H9 (cell line): ENCODE measurements around the gene CKS1B. TPM values are rescaled to one million over a fixed set of nuclear protein-coding genes. Genes with fewer than 3 reads are reported as not detected.

Experiments used
- DNase-seq: peaks from one replicate; pipeline ENCODE4 v3.0.0-alpha.2; 2017
- H2AFZ ChIP-seq: one replicate; pipeline ENCODE4 v1.6.1; 2013; ENCODE audit warnings: mild to moderate bottlenecking, low read length, control low read depth, moderate library complexity
- H2AK5ac ChIP-seq: 2 replicates; pipeline ENCODE4 v1.6.1; 2013; ENCODE audit warnings: low read length, control low read depth, mixed read lengths; ENCODE audit not compliant: insufficient read length
- H2BK120ac ChIP-seq: one replicate; pipeline ENCODE4 v1.6.1; 2013; ENCODE audit warnings: low read depth, mild to moderate bottlenecking, low read length, control low read depth, inconsistent platforms; ENCODE audit not compliant: poor library complexity, severe bottlenecking
- H2BK12ac ChIP-seq: 2 replicates; pipeline ENCODE4 v1.6.1; 2013; ENCODE audit warnings: low read length, control low read depth, mixed read lengths, low read depth; ENCODE audit not compliant: insufficient read length
- H2BK15ac ChIP-seq: 2 replicates; pipeline ENCODE4 v1.6.1; 2013; ENCODE audit warnings: low read depth, low read length, control low read depth
- H2BK20ac ChIP-seq: one replicate; pipeline ENCODE4 v1.6.1; 2013; ENCODE audit warnings: low read depth, mild to moderate bottlenecking, low read length, control low read depth, inconsistent platforms; ENCODE audit not compliant: poor library complexity, severe bottlenecking
- H2BK5ac ChIP-seq: 2 replicates; pipeline ENCODE4 v1.6.1; 2013; ENCODE audit warnings: low read length, control low read depth, mixed read lengths; ENCODE audit not compliant: insufficient read length
- H3K14ac ChIP-seq: 2 replicates; pipeline ENCODE4 v1.6.1; 2013; ENCODE audit warnings: low read length, control low read depth; ENCODE audit not compliant: insufficient read depth
- H3K18ac ChIP-seq: 2 replicates; pipeline ENCODE4 v1.6.1; 2013; ENCODE audit warnings: low read depth, mild to moderate bottlenecking, mixed read lengths, low read length, control low read depth; ENCODE audit not compliant: insufficient read length
- H3K23ac ChIP-seq: 2 replicates; pipeline ENCODE4 v1.6.1; 2013; ENCODE audit warnings: low read length, control low read depth, mixed read lengths, low read depth; ENCODE audit not compliant: insufficient read length
- H3K23me2 ChIP-seq: 2 replicates; pipeline ENCODE4 v1.6.1; 2013; ENCODE audit warnings: low read depth, mild to moderate bottlenecking, mixed read lengths, low read length, control low read depth; ENCODE audit not compliant: insufficient read length, poor library complexity, severe bottlenecking
- H3K27ac ChIP-seq: 2 replicates; pipeline ENCODE4 v1.5.1; 2013; ENCODE audit warnings: low read length, control low read depth, mixed read lengths, low read depth; ENCODE audit not compliant: insufficient read length
- H3K27me3 ChIP-seq: 2 replicates; pipeline ENCODE4 v1.6.1; 2013; ENCODE audit warnings: low read length, control low read depth, inconsistent platforms; ENCODE audit not compliant: insufficient read depth
- H3K4ac ChIP-seq: 2 replicates; pipeline ENCODE4 v1.6.1; 2013; ENCODE audit warnings: low read depth, mild to moderate bottlenecking, control low read depth, inconsistent platforms, low read length, moderate library complexity
- H3K4me1 ChIP-seq: 2 replicates; pipeline ENCODE4 v1.6.1; 2013; ENCODE audit warnings: low read length, control low read depth, inconsistent platforms; ENCODE audit not compliant: insufficient read depth
- H3K4me2 ChIP-seq: 2 replicates; pipeline ENCODE4 v1.6.1; 2013; ENCODE audit warnings: low read length, control low read depth, mixed read lengths; ENCODE audit not compliant: insufficient read length, insufficient read depth
- H3K56ac ChIP-seq: 2 replicates; pipeline ENCODE4 v1.6.1; 2013; ENCODE audit warnings: low read depth, mild to moderate bottlenecking, mixed read lengths, low read length, control low read depth; ENCODE audit not compliant: insufficient read length
- H3K79me1 ChIP-seq: 2 replicates; pipeline ENCODE4 v1.6.1; 2013; ENCODE audit warnings: low read depth, mild to moderate bottlenecking, moderate library complexity, low read length, control low read depth, inconsistent platforms; ENCODE audit not compliant: insufficient read depth, poor library complexity, severe bottlenecking
- H3K79me2 ChIP-seq: 2 replicates; pipeline ENCODE4 v1.6.1; 2013; ENCODE audit warnings: low read length, control low read depth, inconsistent platforms; ENCODE audit not compliant: insufficient read depth
- H3K9ac ChIP-seq: 2 replicates; pipeline ENCODE4 v1.6.1; 2013; ENCODE audit warnings: low read length, control low read depth, mixed read lengths; ENCODE audit not compliant: insufficient read length; ENCODE audit errors: extremely low read depth
- H3K9me3 ChIP-seq: one replicate; pipeline ENCODE4 v1.6.1; 2013; ENCODE audit warnings: low read depth, low read length, inconsistent platforms; ENCODE audit not compliant: control insufficient read depth
- H3T11ph ChIP-seq: one replicate; pipeline ENCODE4 v1.6.1; 2013; ENCODE audit warnings: mild to moderate bottlenecking, low read length, control low read depth, inconsistent platforms
- H4K20me1 ChIP-seq: one replicate; pipeline ENCODE4 v1.6.1; 2013; ENCODE audit not compliant: control insufficient read depth, insufficient read length, insufficient read depth
- H4K5ac ChIP-seq: 2 replicates; pipeline ENCODE4 v1.6.1; 2013; ENCODE audit warnings: low read depth, mild to moderate bottlenecking, mixed read lengths, low read length, control low read depth; ENCODE audit not compliant: insufficient read length
- H4K8ac ChIP-seq: replicated peaks from 2 replicates; pipeline ENCODE4 v1.6.1; 2013; ENCODE audit warnings: low read length, control low read depth, mixed read lengths, low read depth; ENCODE audit not compliant: insufficient read length
- H4K91ac ChIP-seq: 2 replicates; pipeline ENCODE4 v1.6.1; 2013; ENCODE audit warnings: low read depth, mild to moderate bottlenecking, moderate library complexity, mixed read lengths, low read length, control low read depth; ENCODE audit not compliant: insufficient read length
- H3K27ac Mint-ChIP-seq, 3 experiments: 2 replicates in 2 of 3; 3 replicates in 1 of 3; pipeline ENCODE4 v1.8.0; 2020 to 2021; ENCODE audit warnings: mixed read lengths in 3 of 3, mild to moderate bottlenecking in 1 of 3, moderate library complexity in 1 of 3
- H3K27me3 Mint-ChIP-seq: 2 replicates; pipeline ENCODE4 v1.8.0; 2021; ENCODE audit warnings: low read depth, mild to moderate bottlenecking, moderate library complexity, mixed read lengths
- H3K36me3 Mint-ChIP-seq, 3 experiments: 2 replicates in 2 of 3; 3 replicates in 1 of 3; pipeline ENCODE4 v1.8.0; 2020 to 2021; ENCODE audit warnings: low read depth in 3 of 3, mixed read lengths in 3 of 3; ENCODE audit not compliant: insufficient read depth in 1 of 3
- H3K4me1 Mint-ChIP-seq, 2 experiments: 2 replicates each; pipeline ENCODE4 v1.8.0; 2020; ENCODE audit warnings: mixed read lengths in 2 of 2
- H3K4me3 Mint-ChIP-seq, 2 experiments: 2 replicates in 1 of 2; 3 replicates in 1 of 2; pipeline ENCODE4 v1.8.0; 2020 to 2021; ENCODE audit warnings: mild to moderate bottlenecking in 2 of 2, mixed read lengths in 2 of 2, moderate library complexity in 1 of 2
- H3K9me3 Mint-ChIP-seq, 2 experiments: 2 replicates in 1 of 2; 3 replicates in 1 of 2; pipeline ENCODE4 v1.8.0; 2020; ENCODE audit warnings: mild to moderate bottlenecking in 2 of 2, mixed read lengths in 2 of 2, moderate library complexity in 1 of 2
- CTCF ChIP-seq: fragments of 200-600 bp; sonication (generic); conservative IDR thresholded peaks from 3 replicates; pipeline ENCODE4 v1.8.0; 2021; ENCODE audit warnings: antibody characterized with exemption, mild to moderate bottlenecking
- WGBS: extraction: QIAGEN DNeasy Blood & Tissue Kit; methylation state at CpG from one replicate; pipeline ENCODE4 v1.1.7; 2013; ENCODE audit warnings: missing lambda C conversion rate, low lambda C conversion rate, mixed read lengths; ENCODE audit not compliant: insufficient read length; ENCODE audit errors: extremely low coverage; 5-methylcytosine and 5-hydroxymethylcytosine counted together
- microRNA-seq: library from miRNA; unstranded; fragments of <30 nt; microRNA quantifications from one replicate; pipeline ENCODE4, GENCODE V29; 2020; ENCODE audit warnings: borderline microRNAs expressed
- total RNA-seq: library from RNA; stranded (reverse); gene quantifications from 2 replicates; pipeline ENCODE4 v1.2.1, GENCODE V29; 2021

Gene CKS1B
- total RNA-seq, 1 experiment from 2014 or later, result 279 TPM

GRCh38 chr1:155026588-155026987 is 52.1 kb downstream of the CKS1B start:
- Histone ChIP-seq H4K20me1 (no peaks in the 10 kb centered on the region), H2AFZ (no peak overlapping the region), H4K5ac (no peak overlapping the region), H2BK15ac (no peak overlapping the region), H3K4me1 (no peaks in the 10 kb centered on the region), H3K23ac (no peak overlapping the region), H3K23me2 (no peaks in the 10 kb centered on the region), H3K27ac (no peak overlapping the region), H3K4me2 (no peak overlapping the region), H2BK12ac (no peak overlapping the region), H3T11ph (no peak overlapping the region), H3K4ac (no peak overlapping the region), H2BK20ac (no peak overlapping the region), H3K27me3 (no peaks in the 10 kb centered on the region), H4K91ac (no peak overlapping the region), H3K9me3 (no peaks in the 10 kb centered on the region), H3K79me2 (no peaks in the 10 kb centered on the region), H3K9ac (no peak overlapping the region), H3K14ac (no peak overlapping the region; the same call in 1 of the 2 replicates), H3K56ac (no peak overlapping the region), H2AK5ac (no peak overlapping the region), H3K79me1 (no peaks in the 10 kb centered on the region), H2BK5ac (no peak overlapping the region), H3K18ac (no peak overlapping the region), H4K8ac (no peak overlapping the region), H2BK120ac (no peak overlapping the region)
- no peak overlapping the region for H3K27ac Mint-ChIP-seq
- no peak overlapping the region for H3K4me3 Mint-ChIP-seq
- no CpG with 5 or more reads among the region's 6 CpGs for WGBS
- DNase-seq, result no peak
- H3K36me3 Mint-ChIP-seq, result no peaks in the 10 kb centered on the region
- H3K9me3 Mint-ChIP-seq, result no peaks in the 10 kb centered on the region
- peaks cover 4 to 23% of the 10 kb centered on the region in 2 experiments for H3K4me1 Mint-ChIP-seq
- TF ChIP-seq CTCF, result no peak
- peaks cover 17% of the 10 kb centered on the region for H3K27me3 Mint-ChIP-seq

Small RNA genes within 50 kb of the gene (microRNA-seq; reads per million reads assigned to microRNA genes)
- not detected for gene MIR4258

Other genes starting within 250 kb of the CKS1B start
- gene KCNN3, start 104.4 kb upstream of the CKS1B start, total RNA-seq, result 0.83 TPM in 2 replicates
- gene PMVK, start 38.0 kb upstream of the CKS1B start, total RNA-seq, result 26.3 and 30.2 TPM in 2 replicates
- gene PBXIP1, start 18.6 kb upstream of the CKS1B start, total RNA-seq, result 21.6 and 22.5 TPM in 2 replicates
- 38.7 and 39.5 TPM in 2 replicates for gene PYGO2, start 12.9 kb upstream of the CKS1B start, total RNA-seq
- 168 and 173 TPM in 2 replicates for gene SHC1, start 3.9 kb upstream of the CKS1B start, total RNA-seq
- gene FLAD1, start 8.7 kb downstream of the CKS1B start, total RNA-seq, result 97.0 and 102 TPM in 2 replicates
- gene LENEP, start 18.9 kb downstream of the CKS1B start, total RNA-seq, result 1.4 and 2.8 TPM in 2 replicates
- 33.5 and 38.3 TPM in 2 replicates for gene ZBTB7B, start 28.1 kb downstream of the CKS1B start, total RNA-seq
- 0.35 and 0.44 TPM in 2 replicates for gene DCST2, start 59.1 kb downstream of the CKS1B start, total RNA-seq
- not detected in 2 replicates for gene DCST1, start 59.1 kb downstream of the CKS1B start, total RNA-seq
- gene ADAM15, start 76.6 kb downstream of the CKS1B start, total RNA-seq, result 29.6 and 30.6 TPM in 2 replicates
- gene EFNA4, start 89.1 kb downstream of the CKS1B start, total RNA-seq, result 11.7 and 11.8 TPM in 2 replicates
- 3.9 and 4.6 TPM in 2 replicates for gene EFNA3, start 104.2 kb downstream of the CKS1B start, total RNA-seq
- 1.4 and 1.9 TPM in 2 replicates for gene EFNA1, start 153.2 kb downstream of the CKS1B start, total RNA-seq
- 24.9 and 26.0 TPM in 2 replicates for gene SLC50A1, start 161.2 kb downstream of the CKS1B start, total RNA-seq
- gene DPM3, start 165.8 kb downstream of the CKS1B start, total RNA-seq, result 47.4 and 48.5 TPM in 2 replicates
- gene KRTCAP2, start 198.6 kb downstream of the CKS1B start, total RNA-seq, result 149 and 152 TPM in 2 replicates
- 16.5 and 18.4 TPM in 2 replicates for gene TRIM46, start 199.2 kb downstream of the CKS1B start, total RNA-seq
- gene THBS3, start 233.2 kb downstream of the CKS1B start, total RNA-seq, result 5.0 and 5.9 TPM in 2 replicates
- 43.6 and 45.0 TPM in 2 replicates for gene MTX1, start 234.0 kb downstream of the CKS1B start, total RNA-seq